Tibial nerve (tissue), 3 donors: ENCODE results near the gene SIPA1.

Experiments used
- POLR2A ChIP-seq, 2 donors: fragments of 450-650 bp; IDR thresholded peaks; one replicate each; pipeline ENCODE4 v1.6.1; 2017; ENCODE audit warnings: antibody characterized with exemption in 2 of 2, mild to moderate bottlenecking in 2 of 2, moderate library complexity in 2 of 2
- TF ChIP-seq, protein P1 (sequence below), 5 experiments: fragments of 200-600 bp in 3 of 5; fragments of 450-650 bp in 2 of 5; sonication (generic) in 3 of 5; IDR thresholded peaks; one replicate each; pipeline ENCODE4 v1.5.1; 2016 to 2019; ENCODE audit warnings: antibody characterized with exemption in 5 of 5, mild to moderate bottlenecking in 3 of 5, moderate library complexity in 2 of 5

GRCh38 chr11:65609229-65609628 lies 28.7 kb upstream of the SIPA1 start:
- TF ChIP-seq, protein P1, sequence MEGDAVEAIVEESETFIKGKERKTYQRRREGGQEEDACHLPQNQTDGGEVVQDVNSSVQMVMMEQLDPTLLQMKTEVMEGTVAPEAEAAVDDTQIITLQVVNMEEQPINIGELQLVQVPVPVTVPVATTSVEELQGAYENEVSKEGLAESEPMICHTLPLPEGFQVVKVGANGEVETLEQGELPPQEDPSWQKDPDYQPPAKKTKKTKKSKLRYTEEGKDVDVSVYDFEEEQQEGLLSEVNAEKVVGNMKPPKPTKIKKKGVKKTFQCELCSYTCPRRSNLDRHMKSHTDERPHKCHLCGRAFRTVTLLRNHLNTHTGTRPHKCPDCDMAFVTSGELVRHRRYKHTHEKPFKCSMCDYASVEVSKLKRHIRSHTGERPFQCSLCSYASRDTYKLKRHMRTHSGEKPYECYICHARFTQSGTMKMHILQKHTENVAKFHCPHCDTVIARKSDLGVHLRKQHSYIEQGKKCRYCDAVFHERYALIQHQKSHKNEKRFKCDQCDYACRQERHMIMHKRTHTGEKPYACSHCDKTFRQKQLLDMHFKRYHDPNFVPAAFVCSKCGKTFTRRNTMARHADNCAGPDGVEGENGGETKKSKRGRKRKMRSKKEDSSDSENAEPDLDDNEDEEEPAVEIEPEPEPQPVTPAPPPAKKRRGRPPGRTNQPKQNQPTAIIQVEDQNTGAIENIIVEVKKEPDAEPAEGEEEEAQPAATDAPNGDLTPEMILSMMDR (IDR thresholded peaks at IDR 0.05) = no peak
- TF ChIP-seq POLR2A (IDR thresholded peaks at IDR 0.05) = no peak
